ENCODE data around the gene EDN2. TPM values are rescaled to one million over a fixed set of nuclear protein-coding genes. Genes with fewer than 3 reads are reported as not detected.
A peak's percentile ranks its signal among the peaks of the same experiment; 100 is the strongest.

The EDN2 gene
- total RNA-seq, 1 donor from 2014 or later, result 3.5 TPM

DNA sequence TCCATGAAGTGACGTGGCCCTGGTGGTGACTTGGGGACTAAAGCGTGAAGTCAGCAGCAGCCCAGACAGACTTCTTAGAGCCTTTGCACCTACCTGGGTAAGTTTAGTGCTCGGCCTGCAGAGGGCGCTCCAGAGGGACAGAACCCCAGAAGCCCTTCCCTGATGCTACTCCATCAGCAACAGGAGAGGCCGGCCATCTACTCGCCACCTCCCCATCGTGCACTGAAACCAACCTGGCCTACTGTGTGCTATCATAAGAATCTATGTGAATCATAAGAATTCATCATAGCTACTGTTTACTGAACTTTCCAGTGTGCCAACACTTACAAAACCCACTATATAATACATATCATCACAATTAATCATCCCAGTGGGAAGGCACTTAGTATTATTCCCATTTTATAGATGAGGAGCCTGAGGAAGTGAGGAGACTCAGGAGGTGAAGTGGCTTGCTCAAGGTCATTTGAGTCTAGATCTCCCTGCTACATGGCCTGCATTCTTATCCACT is 7.9 kb upstream of the EDN2 start:
- H3K36me3 Mint-ChIP-seq, result no peaks in the 10 kb centered on the region
- H3K4me1 Mint-ChIP-seq, result peaks cover 50% of the 10 kb centered on the region
- H3K27me3 Mint-ChIP-seq (ENCODE audit: low read depth), result no peaks in the 10 kb centered on the region
- peak overlapping the region; percentile 34 for H3K27ac Mint-ChIP-seq
- TF ChIP-seq, protein P1, sequence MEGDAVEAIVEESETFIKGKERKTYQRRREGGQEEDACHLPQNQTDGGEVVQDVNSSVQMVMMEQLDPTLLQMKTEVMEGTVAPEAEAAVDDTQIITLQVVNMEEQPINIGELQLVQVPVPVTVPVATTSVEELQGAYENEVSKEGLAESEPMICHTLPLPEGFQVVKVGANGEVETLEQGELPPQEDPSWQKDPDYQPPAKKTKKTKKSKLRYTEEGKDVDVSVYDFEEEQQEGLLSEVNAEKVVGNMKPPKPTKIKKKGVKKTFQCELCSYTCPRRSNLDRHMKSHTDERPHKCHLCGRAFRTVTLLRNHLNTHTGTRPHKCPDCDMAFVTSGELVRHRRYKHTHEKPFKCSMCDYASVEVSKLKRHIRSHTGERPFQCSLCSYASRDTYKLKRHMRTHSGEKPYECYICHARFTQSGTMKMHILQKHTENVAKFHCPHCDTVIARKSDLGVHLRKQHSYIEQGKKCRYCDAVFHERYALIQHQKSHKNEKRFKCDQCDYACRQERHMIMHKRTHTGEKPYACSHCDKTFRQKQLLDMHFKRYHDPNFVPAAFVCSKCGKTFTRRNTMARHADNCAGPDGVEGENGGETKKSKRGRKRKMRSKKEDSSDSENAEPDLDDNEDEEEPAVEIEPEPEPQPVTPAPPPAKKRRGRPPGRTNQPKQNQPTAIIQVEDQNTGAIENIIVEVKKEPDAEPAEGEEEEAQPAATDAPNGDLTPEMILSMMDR (IDR thresholded peaks at IDR 0.05; ENCODE audit: unreplicated experiment), result peak; percentile 35
- DNase-seq (ENCODE audit: low spot score in 2 of 2, unreplicated experiment in 2 of 2), result no peak
- H3K9me3 Mint-ChIP-seq, result no peaks in the 10 kb centered on the region
- H3K4me3 Mint-ChIP-seq, result no peak overlapping the region

DNA sequence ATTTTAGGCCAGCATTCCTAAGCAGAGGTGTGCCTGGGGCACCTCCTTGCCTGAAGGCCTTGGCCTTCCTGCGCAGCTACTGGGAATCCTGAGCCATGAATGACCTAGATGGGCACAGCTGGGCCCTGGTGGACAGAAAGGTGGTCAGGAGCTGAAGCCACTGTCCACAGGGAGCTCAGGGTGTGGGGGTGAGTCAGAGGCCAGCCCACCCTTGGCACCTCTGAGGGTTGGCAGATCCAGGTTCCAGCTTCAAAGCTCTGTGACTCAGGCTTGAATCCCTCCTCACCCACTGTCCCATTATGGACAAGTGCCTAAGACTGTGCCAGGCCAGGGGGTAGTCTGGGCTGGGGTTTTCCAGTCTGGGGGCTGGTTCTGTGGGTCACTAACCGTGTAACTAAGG is 6.4 kb upstream of the EDN2 start:
- Mint-ChIP-seq H3K27me3 (ENCODE audit: low read depth) (no peaks in the 10 kb centered on the region), H3K27ac (no peak overlapping the region), H3K4me3 (no peak overlapping the region), H3K4me1 (peaks cover 59% of the 10 kb centered on the region), H3K9me3 (no peaks in the 10 kb centered on the region), H3K36me3 (no peaks in the 10 kb centered on the region)
- TF ChIP-seq, protein P1 (IDR thresholded peaks at IDR 0.05; ENCODE audit: unreplicated experiment), result no peak
- no peak for DNase-seq (ENCODE audit: low spot score in 2 of 2, unreplicated experiment in 2 of 2)

DNA sequence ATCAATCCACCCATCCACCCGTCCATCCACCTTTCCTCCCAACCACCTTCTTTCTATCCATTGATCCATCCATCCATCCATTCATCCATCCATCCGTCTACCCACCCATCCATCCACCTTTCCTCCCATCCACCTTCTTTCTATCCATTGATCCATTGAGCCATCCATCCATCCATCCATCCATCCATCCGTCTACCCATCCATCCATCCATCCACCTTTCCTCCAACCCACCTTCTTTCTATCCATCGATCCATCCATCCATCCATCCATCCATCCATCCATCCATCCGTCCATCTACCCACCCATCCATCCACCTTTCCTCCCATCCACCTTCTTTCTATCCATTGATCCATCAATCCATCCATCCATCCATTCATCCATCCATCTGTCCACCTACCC is 5.1 kb upstream of the EDN2 start:
- TF ChIP-seq, protein P1 (IDR thresholded peaks at IDR 0.05; ENCODE audit: unreplicated experiment), result no peak
- no peak for DNase-seq (ENCODE audit: low spot score in 2 of 2, unreplicated experiment in 2 of 2)
- no peaks in the 10 kb centered on the region for H3K27me3 Mint-ChIP-seq (ENCODE audit: low read depth)
- H3K36me3 Mint-ChIP-seq, result no peaks in the 10 kb centered on the region
- H3K4me3 Mint-ChIP-seq, result no peak overlapping the region
- peak overlapping the region; percentile 94 for H3K27ac Mint-ChIP-seq
- peaks cover 60% of the 10 kb centered on the region for H3K4me1 Mint-ChIP-seq
- no peaks in the 10 kb centered on the region for H3K9me3 Mint-ChIP-seq

DNA sequence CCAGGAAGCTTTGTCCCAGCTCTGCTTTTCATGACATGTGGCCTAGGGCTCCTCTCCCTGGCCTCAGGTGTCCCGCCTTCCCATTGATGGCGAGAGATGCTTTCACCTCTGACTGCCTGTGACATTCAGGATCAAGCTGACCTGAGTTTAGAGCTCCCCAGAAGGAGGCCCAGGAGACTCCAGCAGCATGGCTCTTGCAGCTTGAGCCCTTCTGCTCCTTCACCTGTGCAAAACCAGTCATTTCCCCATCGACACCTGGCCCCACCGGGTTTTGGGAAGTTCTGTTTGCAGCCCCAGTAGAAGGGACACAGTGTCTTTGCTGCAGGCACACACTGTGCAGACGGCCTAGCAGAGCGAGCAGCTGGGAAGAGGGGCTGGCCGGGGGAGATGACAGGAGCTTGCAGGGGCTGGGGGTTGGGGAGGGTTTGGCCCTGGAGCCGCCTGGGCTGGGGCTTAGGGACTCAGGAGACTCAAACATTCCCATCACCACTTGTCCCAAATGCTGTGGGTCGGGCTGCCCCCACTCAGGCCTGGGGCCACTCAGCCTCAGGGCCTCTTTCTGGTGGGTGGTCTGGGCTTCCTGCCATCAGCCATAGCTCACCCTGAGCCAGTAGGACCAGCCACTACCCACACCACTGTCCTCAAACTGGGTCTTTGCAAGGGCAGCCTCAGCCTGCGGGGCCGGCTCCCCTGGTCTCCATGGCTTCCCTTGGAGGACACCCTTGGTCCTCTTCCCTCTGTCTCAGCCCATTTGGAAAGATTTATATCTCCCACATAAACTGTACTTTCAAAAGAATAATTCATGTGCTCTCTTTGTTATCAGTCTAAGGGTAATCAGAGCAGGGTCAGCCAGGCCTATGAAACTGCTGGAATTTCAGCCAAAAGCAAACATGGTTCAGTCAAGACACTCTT is 3.8 kb upstream of the EDN2 start:
- TF ChIP-seq, protein P1 (IDR thresholded peaks at IDR 0.05; ENCODE audit: unreplicated experiment), result no peak
- DNase-seq (ENCODE audit: low spot score in 2 of 2, unreplicated experiment in 2 of 2), result no peak
- Mint-ChIP-seq H3K27ac (peak overlapping the region; percentile 95), H3K27me3 (ENCODE audit: low read depth) (no peaks in the 10 kb centered on the region), H3K9me3 (no peaks in the 10 kb centered on the region), H3K36me3 (no peaks in the 10 kb centered on the region), H3K4me3 (no peak overlapping the region), H3K4me1 (peaks cover 68% of the 10 kb centered on the region)

DNA sequence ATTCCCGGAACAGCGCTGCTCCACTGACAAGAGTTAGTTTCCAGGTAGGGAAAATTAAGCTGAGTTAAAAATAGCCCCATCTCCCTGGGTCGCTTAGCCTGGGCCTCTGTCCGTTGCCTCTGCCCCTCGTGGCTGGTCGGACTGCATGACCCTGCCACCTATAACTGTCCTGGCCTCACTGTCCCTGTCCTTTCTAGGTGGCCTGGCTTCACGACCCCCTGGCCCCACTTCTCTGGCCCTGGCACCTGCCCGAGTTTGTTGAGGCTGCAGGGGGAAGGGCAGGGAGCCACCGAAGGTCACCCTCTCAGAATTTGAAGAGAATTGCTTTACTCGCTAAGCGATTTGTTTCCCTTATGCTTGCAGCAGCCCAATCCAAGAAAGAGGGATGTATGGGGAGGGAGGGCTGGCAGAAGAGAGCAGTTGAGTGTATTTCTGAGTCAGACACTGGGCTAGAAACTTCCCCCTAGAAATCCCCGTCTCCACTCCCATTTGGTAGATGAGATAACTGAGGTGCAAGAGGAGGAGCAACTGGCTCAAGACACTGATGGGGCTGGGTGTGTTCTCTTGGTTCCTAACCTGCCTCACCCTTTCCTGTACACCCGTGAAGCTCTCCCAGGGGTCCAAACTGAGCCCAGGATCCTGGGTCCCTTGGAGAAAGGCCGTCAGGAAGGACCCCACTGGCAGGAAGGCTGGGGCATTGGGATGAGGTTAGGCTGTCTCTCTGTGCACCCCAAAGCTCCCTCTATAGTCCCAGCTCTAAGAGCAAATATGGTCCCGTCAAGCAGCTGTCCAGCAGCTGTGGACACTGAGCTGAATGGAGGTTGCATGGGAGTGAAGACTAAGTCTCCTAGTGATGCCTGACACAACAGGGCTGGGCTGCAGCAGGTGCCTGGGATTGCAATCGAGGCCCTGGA is 2.9 kb upstream of the EDN2 start:
- Mint-ChIP-seq H3K4me3 (peak overlapping the region; percentile 53), H3K4me1 (peaks cover 71% of the 10 kb centered on the region), H3K9me3 (no peaks in the 10 kb centered on the region)

More for the DNA sequence above, 2.9 kb upstream of the EDN2 start:
- DNase-seq (ENCODE audit: low spot score in 2 of 2, unreplicated experiment in 2 of 2), result no peak
- TF ChIP-seq, protein P1 (IDR thresholded peaks at IDR 0.05; ENCODE audit: unreplicated experiment), result no peak
- H3K27ac Mint-ChIP-seq, result peak overlapping the region; percentile 95
- no peaks in the 10 kb centered on the region for H3K27me3 Mint-ChIP-seq (ENCODE audit: low read depth)
- H3K36me3 Mint-ChIP-seq, result no peaks in the 10 kb centered on the region

Data from mesothelial cell of epicardium (in vitro differentiated cells).